Upper lobe of left lung (tissue), 6 donors: ENCODE results near the gene ITGA1. TPM values are rescaled to one million over a fixed set of nuclear protein-coding genes. Genes with fewer than 3 reads are reported as not detected.

Source experiments
- ATAC-seq, 2 donors: fragments of 200-7000 bp; cut with Tn5 transposase; one replicate each; pipeline ENCODE4 v1.9.1; 2022; ENCODE audit warnings: mild to moderate bottlenecking in 2 of 2, moderate library complexity in 2 of 2; ENCODE audit not compliant: low FRiP score in 2 of 2
- DNase-seq, 2 donors: peaks; one replicate each; pipeline ENCODE4 v3.0.0-alpha.2; 2019 to 2020
- H3K27ac ChIP-seq, 4 donors: fragments of 200-600 bp; sonication (generic); one replicate each; pipeline ENCODE4 v1.5.1; 2016 to 2019
- H3K27me3 ChIP-seq, 4 donors: fragments of 200-600 bp; sonication (generic); one replicate each; pipeline ENCODE4 v1.5.1; 2017 to 2019
- H3K36me3 ChIP-seq, 4 donors: fragments of 200-600 bp; sonication (generic); one replicate each; pipeline ENCODE4 v1.5.1; 2016 to 2019
- H3K4me1 ChIP-seq, 4 donors: fragments of 200-600 bp; sonication (generic); one replicate each; pipeline ENCODE4 v1.5.1; 2018 to 2019
- H3K4me3 ChIP-seq, 4 donors: fragments of 200-600 bp; sonication (generic); one replicate each; pipeline ENCODE4 v1.5.1; 2017 to 2019; ENCODE audit warnings: mild to moderate bottlenecking in 2 of 4, moderate library complexity in 1 of 4
- H3K9me3 ChIP-seq, 4 donors: fragments of 200-600 bp; sonication (generic); one replicate each; pipeline ENCODE4 v1.5.1; 2018 to 2019
- CTCF ChIP-seq, 6 experiments: fragments of 450-650 bp in 4 of 6; fragments of 200-600 bp in 2 of 6; sonication (generic) in 2 of 6; IDR thresholded peaks; one replicate each; pipeline ENCODE4 v1.5.1; 2016 to 2019; ENCODE audit warnings: antibody characterized with exemption in 6 of 6
- EP300 ChIP-seq, 4 donors: sonication (generic); formaldehyde crosslinking; IDR thresholded peaks; one replicate each; pipeline ENCODE4 v1.5.1; 2017; ENCODE audit warnings: antibody characterized with exemption in 4 of 4, control low read depth in 2 of 4
- POLR2A ChIP-seq, 4 donors: fragments of 450-650 bp; IDR thresholded peaks; one replicate each; pipeline ENCODE4 v1.5.1; 2016 to 2017; ENCODE audit warnings: antibody characterized with exemption in 4 of 4, mild to moderate bottlenecking in 2 of 4
- POLR2AphosphoS5 ChIP-seq, 2 donors: sonication (generic); formaldehyde crosslinking; IDR thresholded peaks; one replicate each; pipeline ENCODE4 v1.5.1; 2017; ENCODE audit warnings: antibody characterized with exemption in 2 of 2
- WGBS, 2 donors: methylation state at CpG; one replicate each; pipeline ENCODE4 v1.1.5; 2017 to 2018; 5-methylcytosine and 5-hydroxymethylcytosine counted together
- total RNA-seq, 6 donors: library from RNA; depleted of rRNA in 4 of 6; stranded (reverse); fragments of >200 nt in 4 of 6; gene quantifications; one replicate each; pipeline versions ENCODE4 v1.1.0 to v1.2.1, GENCODE V29; 2016 to 2021
- donor health status: DM: no; HTN: no; CAD: no; lungs with moderate emphysema.
- donor health status: DM: no; HTN: yes; CAD: no; lungs with severe emphysema.

ITGA1 gene
- total RNA-seq, 6 donors from 2014 or later, result 19.9 to 134 (median 60.8) TPM

GRCh38 chr5:52779213-52779612, 8.5 kb upstream of the ITGA1 start:
- H3K36me3 ChIP-seq, result no peaks in the 10 kb centered on the region
- no peak for DNase-seq
- no peak overlapping the region for H3K27ac ChIP-seq
- no peaks in the 10 kb centered on the region for H3K27me3 ChIP-seq
- peaks cover 0 to 7% (median 4%) of the 10 kb centered on the region in 4 donors for H3K4me1 ChIP-seq
- no peak overlapping the region for H3K4me3 ChIP-seq
- no peaks in the 10 kb centered on the region for H3K9me3 ChIP-seq
- no peak for TF ChIP-seq EP300 (IDR thresholded peaks at IDR 0.05)
- no peak for TF ChIP-seq POLR2AphosphoS5 (IDR thresholded peaks at IDR 0.05)
- no peak for TF ChIP-seq CTCF (IDR thresholded peaks at IDR 0.05)
- no peak for TF ChIP-seq POLR2A (IDR thresholded peaks at IDR 0.05)
- no peak for ATAC-seq

- Histone ChIP-seq H3K9me3 (no peaks in the 10 kb centered on the region), H3K4me1 (peaks cover 7 to 18% (median 11%) of the 10 kb centered on the region in 4 donors), H3K36me3 (no peaks in the 10 kb centered on the region), H3K27me3 (no peaks in the 10 kb centered on the region), H3K4me3 (no peak overlapping the region), H3K27ac (peak overlapping the region in 2 of 4 donors; percentile 42 to 48)
- 29% methylated on average over 2 of the region's 2 CpGs for WGBS, 2 donors
- TF ChIP-seq POLR2A (IDR thresholded peaks at IDR 0.05) (no peak), EP300 (IDR thresholded peaks at IDR 0.05) (peak in 1 of 4 donors; percentile 33), CTCF (IDR thresholded peaks at IDR 0.05) (no peak), POLR2AphosphoS5 (IDR thresholded peaks at IDR 0.05) (peak; percentile 42 to 65)
- no peak for ATAC-seq
- peak in 1 of 2 donors; percentile 45 for DNase-seq
Observed at GRCh38 chr5:52783226-52783959, 4.3 kb upstream of the ITGA1 start.

- Histone ChIP-seq H3K36me3 (no peaks in the 10 kb centered on the region), H3K4me1 (peaks cover 7 to 18% (median 11%) of the 10 kb centered on the region in 4 donors), H3K4me3 (no peak overlapping the region), H3K27ac (no peak overlapping the region), H3K9me3 (no peaks in the 10 kb centered on the region), H3K27me3 (no peaks in the 10 kb centered on the region)
- TF ChIP-seq EP300 (IDR thresholded peaks at IDR 0.05), result no peak
- no peak for TF ChIP-seq CTCF (IDR thresholded peaks at IDR 0.05)
- TF ChIP-seq POLR2AphosphoS5 (IDR thresholded peaks at IDR 0.05), result no peak
- no peak for TF ChIP-seq POLR2A (IDR thresholded peaks at IDR 0.05)
- ATAC-seq (no peak), DNase-seq (no peak)
- WGBS, 2 donors, result 60 to 73% methylated on average over 6 of the region's 6 CpGs
Observed at GRCh38 chr5:52784737-52785136, 3.0 kb upstream of the ITGA1 start.

GRCh38 chr5:52786391-52786790, 1.3 kb upstream of the ITGA1 start:
- DNase-seq (no peak), ATAC-seq (no peak)
- Histone ChIP-seq H3K27me3 (no peaks in the 10 kb centered on the region), H3K27ac (peak overlapping the region in 3 of 4 donors; percentile 89 to 94 (median 89)), H3K4me3 (no peak overlapping the region), H3K36me3 (no peaks in the 10 kb centered on the region), H3K9me3 (no peaks in the 10 kb centered on the region), H3K4me1 (peaks cover 7 to 18% (median 11%) of the 10 kb centered on the region in 4 donors)
- TF ChIP-seq POLR2A (IDR thresholded peaks at IDR 0.05) (no peak), POLR2AphosphoS5 (IDR thresholded peaks at IDR 0.05) (no peak), EP300 (IDR thresholded peaks at IDR 0.05) (no peak), CTCF (IDR thresholded peaks at IDR 0.05) (no peak)
- 36 to 38% methylated on average over 4 of the region's 4 CpGs for WGBS, 2 donors
